Activated CD8-positive, alpha-beta T cell treated with anti-CD3 and anti-CD28 coated beads for 36 hours (primary cell): ENCODE results near the gene TMEM74B. TPM values are rescaled to one million over a fixed set of nuclear protein-coding genes. Genes with fewer than 3 reads are reported as not detected.
"Not testable (repeated sequence)": the region's sequence is repeated elsewhere in the genome, so short reads cannot be mapped to it uniquely, and the experiment has no call there.

ENCODE experiments used
- ATAC-seq: fragments of 200-7000 bp; cut with Tn5 transposase; one replicate; pipeline ENCODE4 v1.10.0; 2021; ENCODE audit warnings: mild to moderate bottlenecking, moderate library complexity
- CTCF ChIA-PET: fragments of 350-600 bp; sonication (Branson Sonifier 250); formaldehyde crosslinking; loops from one replicate; lab custom pipeline; 2021; ENCODE audit warnings: antibody characterized with exemption; lab: Charles Lee
- POLR2A ChIA-PET: fragments of 350-600 bp; sonication (Branson Sonifier 250); formaldehyde crosslinking; loops from one replicate; lab custom pipeline; 2021; ENCODE audit warnings: antibody characterized with exemption; lab: Charles Lee
- DNase-seq: peaks from one replicate; pipeline ENCODE4 v3.0.0-alpha.2; 2020
- H3K27ac Mint-ChIP-seq: one replicate; pipeline ENCODE4 v1.8.0; 2021; ENCODE audit warnings: mild to moderate bottlenecking, mixed read lengths
- H3K27me3 Mint-ChIP-seq: one replicate; pipeline ENCODE4 v1.8.0; 2021; ENCODE audit warnings: mixed read lengths
- H3K36me3 Mint-ChIP-seq: one replicate; pipeline ENCODE4 v1.8.0; 2021; ENCODE audit warnings: low read depth, mixed read lengths
- H3K4me1 Mint-ChIP-seq: one replicate; pipeline ENCODE4 v1.8.0; 2021; ENCODE audit warnings: low read depth, mixed read lengths
- H3K4me3 Mint-ChIP-seq: one replicate; pipeline ENCODE4 v1.8.0; 2021; ENCODE audit warnings: mild to moderate bottlenecking, moderate library complexity, mixed read lengths
- H3K9me3 Mint-ChIP-seq: one replicate; pipeline ENCODE4 v1.8.0; 2021; ENCODE audit warnings: mixed read lengths
- CTCF ChIP-seq: fragments of 200-600 bp; IDR thresholded peaks from one replicate; pipeline ENCODE4 v1.8.0; 2022; ENCODE audit warnings: antibody characterized with exemption, mild to moderate bottlenecking
- intact Hi-C: fragments of 100-400 bp; cut with micrococcal nuclease; formaldehyde crosslinking; loops from one replicate; pipeline ENCODE4 v1.10.0; 2022
- total RNA-seq, 2 experiments: library from RNA; stranded (reverse); gene quantifications; one replicate each; pipeline ENCODE4 v1.2.3, GENCODE V29; 2021

TMEM74B gene
- total RNA-seq, 2 experiments from 2014 or later: 1.8 to 2.2 TPM

GRCh38 chr20:1225263-1225782 lies 40.5 kb upstream of the TMEM74B start:
- no peak for TF ChIP-seq CTCF
- DNase-seq: no peak
- intact Hi-C loops: no loop called here
- Mint-ChIP-seq H3K4me1 (no peaks in the 10 kb centered on the region), H3K36me3 (no peaks in the 10 kb centered on the region), H3K4me3 (peak overlapping the region; percentile 67), H3K27me3 (peaks cover 13% of the 10 kb centered on the region), H3K9me3 (peaks cover 5% of the 10 kb centered on the region), H3K27ac (no peak overlapping the region)
- ChIA-PET POLR2A (interaction anchor here (1.1 kb wide), 1 partner anchor 8 kb away, joined by 4 read pairs; no protein-coding TSS in a partner anchor), CTCF (interaction anchor here (1.9 kb wide), 1 partner anchor 12 kb away, joined by 9 read pairs; no protein-coding TSS in a partner anchor)
- ATAC-seq: no peak

DNA sequence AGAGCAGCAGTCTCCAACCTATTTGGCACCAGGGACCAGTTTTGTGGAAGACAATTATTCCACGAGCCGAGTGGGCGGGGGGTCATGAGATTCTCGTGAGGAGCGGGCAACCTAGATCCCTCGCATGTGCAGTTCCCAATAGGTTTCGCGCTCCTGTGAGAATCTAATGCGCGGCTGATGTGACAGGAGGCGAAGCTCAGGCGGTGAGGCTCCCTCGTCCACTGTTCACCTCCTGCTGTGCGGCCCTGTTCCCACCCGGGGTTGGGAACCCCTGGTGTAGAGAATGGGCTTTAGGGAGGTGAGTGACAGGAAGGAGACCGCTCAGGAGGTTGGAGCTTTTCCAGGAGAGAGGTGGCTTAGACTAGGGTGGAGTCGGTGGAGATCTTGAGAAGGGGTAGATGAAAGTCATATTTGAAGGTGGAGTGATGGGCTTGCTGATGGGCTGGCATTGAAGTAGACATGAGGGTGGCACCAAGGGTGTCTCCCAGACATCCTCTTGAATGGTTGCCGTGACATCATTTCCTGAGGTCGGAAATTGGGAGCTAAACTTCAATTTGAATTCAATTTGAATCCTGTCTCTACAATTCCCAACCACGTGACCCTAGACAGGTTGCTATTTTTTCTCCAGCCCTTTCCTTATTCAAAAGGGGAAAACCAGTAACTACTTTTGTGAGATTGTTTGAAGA lies 39.6 kb upstream of the TMEM74B start:
- DNase-seq (no peak), ATAC-seq (no peak)
- H3K36me3 Mint-ChIP-seq: no peaks in the 10 kb centered on the region
- peak overlapping the region; percentile 12 for H3K4me3 Mint-ChIP-seq
- intact Hi-C loops: no loop called here
- no peak for TF ChIP-seq CTCF
- ChIA-PET CTCF (interaction anchor here (1.9 kb wide), 1 partner anchor 11 kb away, joined by 9 read pairs; no protein-coding TSS in a partner anchor), POLR2A (no interaction called here)
- H3K4me1 Mint-ChIP-seq: no peaks in the 10 kb centered on the region
- H3K27me3 Mint-ChIP-seq: peaks cover 9% of the 10 kb centered on the region
- H3K9me3 Mint-ChIP-seq: peaks cover 5% of the 10 kb centered on the region
- H3K27ac Mint-ChIP-seq: no peak overlapping the region

DNA sequence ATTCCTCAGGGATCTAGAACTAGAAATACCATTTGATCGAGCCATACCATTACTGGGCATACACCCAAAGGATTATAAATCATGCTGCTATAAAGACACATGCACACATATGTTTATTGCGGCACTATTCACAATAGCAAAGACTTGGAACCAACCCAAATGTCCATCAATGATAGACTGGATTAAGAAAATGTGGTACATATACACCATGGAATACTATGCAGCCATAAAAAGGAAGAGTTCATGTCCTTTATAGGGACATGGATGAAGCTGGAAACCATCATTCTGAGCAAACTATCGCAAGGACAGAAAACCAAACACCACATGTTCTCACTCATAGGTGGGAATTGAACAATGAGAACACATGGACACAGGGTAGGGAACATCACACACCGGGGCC lies 38.0 kb upstream of the TMEM74B start:
- intact Hi-C loops: not testable (repeated sequence)

GRCh38 chr20:1216527-1217427 lies 32.0 kb upstream of the TMEM74B start:
- intact Hi-C loops: loop anchor here (10.0 kb wide), 1 partner anchor 102 kb away; the partner anchor contains the start of gene PSMF1
- H3K27me3 Mint-ChIP-seq, H3K4me3 Mint-ChIP-seq, H3K9me3 Mint-ChIP-seq, H3K36me3 Mint-ChIP-seq, ATAC-seq: not testable (repeated sequence)
- CTCF ChIA-PET: interaction anchor here (0.7 to 1.7 kb wide), 3 partner anchors 66 to 108 kb away, joined by 3 to 5 read pairs (median 3); no protein-coding TSS in a partner anchor
- H3K27ac Mint-ChIP-seq: peak overlapping the region; percentile 23
- H3K4me1 Mint-ChIP-seq: peaks cover 33% of the 10 kb centered on the region
- peak; percentile 23 for DNase-seq
- POLR2A ChIA-PET: interaction anchor here (1.3 kb wide), 1 partner anchor 9 kb away, joined by 4 read pairs; the partner anchor contains the start of gene RAD21L1

More for the DNA sequence above, 38.0 kb upstream of the TMEM74B start:
- DNase-seq, H3K4me1 Mint-ChIP-seq, H3K4me3 Mint-ChIP-seq, H3K27me3 Mint-ChIP-seq, H3K27ac Mint-ChIP-seq, H3K36me3 Mint-ChIP-seq, CTCF ChIA-PET, H3K9me3 Mint-ChIP-seq, ATAC-seq, POLR2A ChIA-PET: not testable (repeated sequence)

DNA sequence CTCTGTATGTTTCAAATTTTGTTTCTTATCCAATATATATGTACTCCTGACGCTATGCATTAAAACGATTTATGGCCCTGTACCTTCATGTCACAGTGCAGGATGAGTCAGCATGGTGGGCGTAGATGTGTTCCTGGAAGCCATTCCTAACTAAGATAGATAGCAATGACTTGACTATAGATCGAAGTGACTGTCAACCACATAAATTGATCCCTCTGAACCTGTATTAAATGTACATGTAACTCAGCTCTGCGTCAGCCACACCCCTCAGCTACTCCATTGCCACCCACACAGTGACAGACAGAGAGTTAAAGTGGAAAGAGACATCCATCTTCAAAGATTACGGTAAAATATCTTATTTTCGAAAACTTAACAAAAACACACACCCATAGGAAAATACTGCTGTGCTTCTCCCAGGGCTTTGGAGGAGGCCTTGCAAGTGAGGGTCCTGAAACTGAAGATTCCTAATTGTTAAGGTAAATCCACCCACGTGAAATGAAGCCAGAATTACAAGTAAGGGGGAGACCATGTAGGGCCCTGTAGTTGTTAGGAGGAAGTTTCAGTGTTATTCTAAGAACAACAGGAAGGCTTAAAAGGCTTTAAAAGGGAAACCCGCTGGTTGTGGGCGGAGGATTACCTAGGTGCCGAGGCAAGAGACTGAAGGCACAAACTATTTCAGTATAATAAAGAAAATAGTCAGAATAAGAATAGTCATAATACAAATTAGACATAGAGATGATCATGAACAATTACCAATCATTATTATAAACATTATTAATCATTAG lies 30.8 kb upstream of the TMEM74B start:
- TF ChIP-seq CTCF: no peak
- peak; percentile 83 for DNase-seq
- ChIA-PET POLR2A (interaction anchor here (1.0 kb wide), 1 partner anchor 28 kb away, joined by 3 read pairs; no protein-coding TSS in a partner anchor), CTCF (interaction anchor here (1.1 to 1.7 kb wide), 5 partner anchors 10 to 397 kb away, joined by 3 to 5 read pairs (median 4); no protein-coding TSS in a partner anchor)
- Mint-ChIP-seq H3K9me3 (no peaks in the 10 kb centered on the region), H3K4me1 (peaks cover 33% of the 10 kb centered on the region), H3K27ac (peak overlapping the region; percentile 80), H3K27me3 (peaks cover 5% of the 10 kb centered on the region), H3K4me3 (peak overlapping the region; percentile 31), H3K36me3 (no peaks in the 10 kb centered on the region)
- intact Hi-C loops: loop anchor here (10.0 kb wide), 1 partner anchor 101 kb away; the partner anchor contains the start of gene PSMF1
- peak; percentile 78 for ATAC-seq
